Upper lobe of left lung (tissue), 6 donors: ENCODE measurements around the gene LDLRAD3. TPM values are rescaled to one million over a fixed set of nuclear protein-coding genes. Genes with fewer than 3 reads are reported as not detected.

ENCODE experiments used
- ATAC-seq, 2 donors: fragments of 200-7000 bp; cut with Tn5 transposase; one replicate each; pipeline ENCODE4 v1.9.1; 2022; ENCODE audit warnings: mild to moderate bottlenecking in 2 of 2, moderate library complexity in 2 of 2; ENCODE audit not compliant: low FRiP score in 2 of 2
- DNase-seq, 2 donors: peaks; one replicate each; pipeline ENCODE4 v3.0.0-alpha.2; 2019 to 2020
- H3K27ac ChIP-seq, 4 donors: fragments of 200-600 bp; sonication (generic); one replicate each; pipeline ENCODE4 v1.5.1; 2016 to 2019
- H3K27me3 ChIP-seq, 4 donors: fragments of 200-600 bp; sonication (generic); one replicate each; pipeline ENCODE4 v1.5.1; 2017 to 2019
- H3K36me3 ChIP-seq, 4 donors: fragments of 200-600 bp; sonication (generic); one replicate each; pipeline ENCODE4 v1.5.1; 2016 to 2019
- H3K4me1 ChIP-seq, 4 donors: fragments of 200-600 bp; sonication (generic); one replicate each; pipeline ENCODE4 v1.5.1; 2018 to 2019
- H3K4me3 ChIP-seq, 4 donors: fragments of 200-600 bp; sonication (generic); one replicate each; pipeline ENCODE4 v1.5.1; 2017 to 2019; ENCODE audit warnings: mild to moderate bottlenecking in 2 of 4, moderate library complexity in 1 of 4
- H3K9me3 ChIP-seq, 4 donors: fragments of 200-600 bp; sonication (generic); one replicate each; pipeline ENCODE4 v1.5.1; 2018 to 2019
- CTCF ChIP-seq, 6 experiments: fragments of 450-650 bp in 4 of 6; fragments of 200-600 bp in 2 of 6; sonication (generic) in 2 of 6; IDR thresholded peaks; one replicate each; pipeline ENCODE4 v1.5.1; 2016 to 2019; ENCODE audit warnings: antibody characterized with exemption in 6 of 6
- EP300 ChIP-seq, 4 donors: sonication (generic); formaldehyde crosslinking; IDR thresholded peaks; one replicate each; pipeline ENCODE4 v1.5.1; 2017; ENCODE audit warnings: antibody characterized with exemption in 4 of 4, control low read depth in 2 of 4
- POLR2A ChIP-seq, 4 donors: fragments of 450-650 bp; IDR thresholded peaks; one replicate each; pipeline ENCODE4 v1.5.1; 2016 to 2017; ENCODE audit warnings: antibody characterized with exemption in 4 of 4, mild to moderate bottlenecking in 2 of 4
- POLR2AphosphoS5 ChIP-seq, 2 donors: sonication (generic); formaldehyde crosslinking; IDR thresholded peaks; one replicate each; pipeline ENCODE4 v1.5.1; 2017; ENCODE audit warnings: antibody characterized with exemption in 2 of 2
- WGBS, 2 donors: methylation state at CpG; one replicate each; pipeline ENCODE4 v1.1.5; 2017 to 2018; 5-methylcytosine and 5-hydroxymethylcytosine counted together
- total RNA-seq, 6 donors: library from RNA; depleted of rRNA in 4 of 6; stranded (reverse); fragments of >200 nt in 4 of 6; gene quantifications; one replicate each; pipeline versions ENCODE4 v1.1.0 to v1.2.1, GENCODE V29; 2016 to 2021
- donor health status: DM: no; HTN: no; CAD: no; lungs with moderate emphysema.
- donor health status: DM: no; HTN: yes; CAD: no; lungs with severe emphysema.

LDLRAD3 gene
- total RNA-seq, 6 donors from 2014 or later = 4.4 to 16.8 (median 7.4) TPM

GRCh38 chr11:36156161-36156816 lies 212.4 kb downstream of the LDLRAD3 start:
- ATAC-seq (no peak), DNase-seq (no peak)
- peaks cover 0 to 12% (median 6%) of the 10 kb centered on the region in 4 donors for H3K4me1 ChIP-seq
- WGBS, 2 donors = 65 to 69% methylated on average over 3 to 4 of the region's 4 CpGs
- H3K36me3 ChIP-seq = no peaks in the 10 kb centered on the region
- no peak for TF ChIP-seq POLR2A (IDR thresholded peaks at IDR 0.05)
- TF ChIP-seq EP300 (IDR thresholded peaks at IDR 0.05) = no peak
- TF ChIP-seq CTCF (IDR thresholded peaks at IDR 0.05) = no peak
- TF ChIP-seq POLR2AphosphoS5 (IDR thresholded peaks at IDR 0.05) = no peak
- no peak overlapping the region for H3K27ac ChIP-seq
- H3K27me3 ChIP-seq = no peaks in the 10 kb centered on the region
- H3K9me3 ChIP-seq = no peaks in the 10 kb centered on the region
- no peak overlapping the region for H3K4me3 ChIP-seq

- Histone ChIP-seq H3K4me3 (no peak overlapping the region), H3K9me3 (no peaks in the 10 kb centered on the region), H3K27ac (no peak overlapping the region), H3K36me3 (no peaks in the 10 kb centered on the region), H3K27me3 (no peaks in the 10 kb centered on the region), H3K4me1 (peaks cover 0 to 13% (median 6%) of the 10 kb centered on the region in 4 donors)
- no peak for ATAC-seq
- TF ChIP-seq POLR2AphosphoS5 (IDR thresholded peaks at IDR 0.05) (no peak), EP300 (IDR thresholded peaks at IDR 0.05) (no peak), POLR2A (IDR thresholded peaks at IDR 0.05) (no peak), CTCF (IDR thresholded peaks at IDR 0.05) (no peak)
- 49 to 55% methylated on average over 5 of the region's 5 CpGs for WGBS, 2 donors
- DNase-seq = no peak
Observed at GRCh38 chr11:36156817-36157519, 213.1 kb downstream of the LDLRAD3 start.

DNA sequence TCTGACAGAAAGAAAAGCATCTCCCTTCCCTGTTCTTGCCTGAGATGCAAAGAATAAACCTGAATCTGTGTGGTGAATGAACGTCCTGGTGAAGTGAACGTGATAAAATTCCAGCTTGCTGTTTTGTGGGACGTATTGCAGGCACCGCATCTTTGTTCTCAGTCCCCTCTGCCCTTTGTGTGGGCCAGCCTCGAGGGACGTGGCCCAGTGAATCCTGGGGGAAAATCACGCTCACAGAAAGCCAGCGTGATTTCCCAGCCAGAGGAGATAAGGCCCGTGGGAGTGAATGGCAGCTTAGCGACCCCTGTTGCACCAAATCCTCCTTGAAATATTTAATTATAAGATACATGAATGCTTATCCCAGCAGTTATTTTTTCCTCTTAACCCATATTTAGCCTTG lies 216.2 kb downstream of the LDLRAD3 start:
- Histone ChIP-seq H3K4me3 (no peak overlapping the region), H3K9me3 (no peaks in the 10 kb centered on the region), H3K4me1 (peaks cover 0 to 32% (median 7%) of the 10 kb centered on the region in 4 donors), H3K36me3 (no peaks in the 10 kb centered on the region), H3K27me3 (no peaks in the 10 kb centered on the region), H3K27ac (no peak overlapping the region)
- DNase-seq (no peak), ATAC-seq (no peak)
- WGBS, 2 donors = 83 to 88% methylated on average over 10 of the region's 10 CpGs
- TF ChIP-seq CTCF (IDR thresholded peaks at IDR 0.05) (no peak), EP300 (IDR thresholded peaks at IDR 0.05) (no peak), POLR2A (IDR thresholded peaks at IDR 0.05) (no peak), POLR2AphosphoS5 (IDR thresholded peaks at IDR 0.05) (no peak)

GRCh38 chr11:36161572-36161971 lies 217.7 kb downstream of the LDLRAD3 start:
- TF ChIP-seq EP300 (IDR thresholded peaks at IDR 0.05) (no peak), POLR2AphosphoS5 (IDR thresholded peaks at IDR 0.05) (no peak), CTCF (IDR thresholded peaks at IDR 0.05) (no peak), POLR2A (IDR thresholded peaks at IDR 0.05) (no peak)
- H3K27me3 ChIP-seq = no peaks in the 10 kb centered on the region
- peaks cover 0 to 31% (median 4%) of the 10 kb centered on the region in 4 donors for H3K4me1 ChIP-seq
- DNase-seq (no peak), ATAC-seq (no peak)
- H3K27ac ChIP-seq = no peak overlapping the region
- no peaks in the 10 kb centered on the region for H3K36me3 ChIP-seq
- no peak overlapping the region for H3K4me3 ChIP-seq
- 81 to 87% methylated on average over 5 of the region's 5 CpGs for WGBS, 2 donors
- no peaks in the 10 kb centered on the region for H3K9me3 ChIP-seq
